ENCODE data around the gene ENPP5. TPM values are rescaled to one million over a fixed set of nuclear protein-coding genes. Genes with fewer than 3 reads are reported as not detected.

ENPP5 gene
- 0.50 and 0.55 TPM in 2 replicates for total RNA-seq

DNA sequence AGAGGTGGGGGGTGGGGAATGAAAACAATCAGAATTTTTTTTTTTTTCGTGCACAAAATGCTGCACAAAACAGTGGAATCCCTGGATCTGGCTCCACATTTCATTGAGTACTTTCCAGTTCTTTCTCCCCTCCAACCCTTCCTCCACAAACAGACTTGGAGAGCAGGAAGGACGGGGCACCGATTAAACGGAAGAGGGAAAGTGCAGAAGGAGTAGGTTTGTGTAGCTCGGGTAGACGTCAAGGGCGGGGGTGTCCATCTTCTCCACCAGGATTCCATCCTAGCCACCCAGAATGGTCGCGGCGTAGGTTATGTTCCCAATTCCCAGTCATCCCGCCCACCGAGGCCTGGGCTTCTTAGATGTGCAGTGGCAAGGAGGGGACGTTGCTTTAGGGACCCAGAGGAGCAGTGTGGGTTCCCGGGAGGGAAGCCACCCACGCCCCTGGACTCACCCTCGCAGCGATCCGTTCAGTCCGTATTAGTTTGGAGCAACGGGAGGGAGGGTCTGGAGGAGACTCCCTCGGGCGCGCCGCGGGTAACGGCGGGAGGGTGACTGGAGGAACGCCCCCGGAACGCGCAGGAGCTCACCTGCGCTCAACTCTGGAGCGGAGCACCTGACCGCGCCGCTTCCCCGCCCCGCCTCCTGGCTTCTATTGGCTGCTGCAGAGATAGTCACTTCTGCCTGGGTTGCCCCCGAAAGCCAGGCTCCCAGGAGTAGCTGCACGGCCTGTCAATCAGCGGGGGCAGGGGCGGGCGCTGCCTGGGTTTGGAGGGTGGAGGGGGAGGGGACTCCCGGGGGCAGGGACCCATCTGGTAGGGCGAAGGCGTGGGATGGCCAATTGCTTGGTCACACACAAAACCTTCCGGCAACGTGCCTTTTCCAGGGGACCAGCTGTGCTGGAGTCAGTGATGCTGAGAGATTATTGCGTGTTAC, at the start of gene ENPP5:
TSS of gene ENPP5 (minus strand) at position 624 of the 933 bp plus-strand sequence. CDS start 2,718 bp downstream, outside the sequence.

GRCh38 chr6:46129629-46130511, 40.9 kb downstream of the ENPP5 start, which contains the start of gene ENPP4:
TSS of gene ENPP4 (plus strand) at chr6:46129989. CDS start at chr6:46139584, 9,595 bp downstream.

Other genes with a start within 250 kb of the ENPP5 start
- not detected in 2 replicates for gene CLIC5, start 155.1 kb downstream of the ENPP5 start, total RNA-seq
- gene ENPP4, start 41.0 kb downstream of the ENPP5 start, total RNA-seq, result 2.2 and 2.4 TPM in 2 replicates